Glutamatergic neuron (in vitro differentiated cells): ENCODE measurements around the gene BZW2. TPM values are rescaled to one million over a fixed set of nuclear protein-coding genes. Genes with fewer than 3 reads are reported as not detected.

Experiments
- DNase-seq: peaks from one replicate; pipeline ENCODE4 v3.0.0; 2022
- H3K27ac Mint-ChIP-seq: one replicate; pipeline ENCODE4 v1.8.0; 2020; ENCODE audit warnings: mild to moderate bottlenecking, mixed read lengths, inconsistent platforms; ENCODE audit not compliant: unreplicated experiment
- H3K27me3 Mint-ChIP-seq: one replicate; pipeline ENCODE4 v1.8.0; 2020; ENCODE audit warnings: mild to moderate bottlenecking, moderate library complexity, mixed read lengths, inconsistent platforms; ENCODE audit not compliant: unreplicated experiment
- H3K36me3 Mint-ChIP-seq: one replicate; pipeline ENCODE4 v1.8.0; 2020; ENCODE audit warnings: mild to moderate bottlenecking, mixed read lengths, inconsistent platforms; ENCODE audit not compliant: unreplicated experiment
- H3K4me1 Mint-ChIP-seq: one replicate; pipeline ENCODE4 v1.8.0; 2020; ENCODE audit warnings: mild to moderate bottlenecking, low read depth, mixed read lengths, inconsistent platforms; ENCODE audit not compliant: unreplicated experiment
- H3K4me3 Mint-ChIP-seq: one replicate; pipeline ENCODE4 v1.8.0; 2020; ENCODE audit warnings: mild to moderate bottlenecking, mixed read lengths, inconsistent platforms; ENCODE audit not compliant: unreplicated experiment
- H3K9me3 Mint-ChIP-seq: one replicate; pipeline ENCODE4 v1.8.0; 2020; ENCODE audit warnings: mild to moderate bottlenecking, moderate library complexity, mixed read lengths, inconsistent platforms; ENCODE audit not compliant: unreplicated experiment
- total RNA-seq: library from RNA; stranded (reverse); fragmentation: NEBNext Ultra II Directional; extraction: Animal tissue kit (Norgen Biotek cat#: 25700); gene quantifications from one replicate; pipeline ENCODE4 v1.2.1, GENCODE V29; 2021; ENCODE audit not compliant: unreplicated experiment
- TF ChIP-seq, protein P1 (sequence below): fragments of 200-600 bp; sonication (generic); IDR thresholded peaks from one replicate; pipeline ENCODE4 v1.5.0; 2021; ENCODE audit not compliant: partially characterized antibody, unreplicated experiment

The BZW2 gene
- total RNA-seq, 1 donor from 2014 or later: 86.7 TPM

DNA sequence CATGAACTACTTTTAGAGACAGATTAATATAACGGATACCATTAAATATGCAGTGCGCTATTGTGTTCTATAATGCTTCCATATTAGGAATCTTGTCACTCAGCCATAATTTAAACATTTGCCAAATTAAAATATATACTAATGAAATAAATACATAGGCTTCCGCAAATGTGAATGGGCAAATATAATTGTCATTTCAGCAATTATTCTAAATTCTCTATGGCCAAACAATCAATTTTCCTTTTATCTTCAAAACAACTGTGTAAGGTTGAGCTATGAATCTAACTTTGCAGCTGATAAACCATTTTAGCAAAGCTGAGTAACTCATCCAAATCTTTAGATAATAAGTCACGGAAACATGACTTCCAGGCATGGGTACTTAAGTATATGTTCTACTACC lies 86.8 kb downstream of the BZW2 start:
- Mint-ChIP-seq H3K4me1 (no peaks in the 10 kb centered on the region), H3K36me3 (no peaks in the 10 kb centered on the region), H3K9me3 (no peaks in the 10 kb centered on the region), H3K27me3 (no peaks in the 10 kb centered on the region), H3K27ac (no peak overlapping the region), H3K4me3 (no peak overlapping the region)
- TF ChIP-seq, protein P1, sequence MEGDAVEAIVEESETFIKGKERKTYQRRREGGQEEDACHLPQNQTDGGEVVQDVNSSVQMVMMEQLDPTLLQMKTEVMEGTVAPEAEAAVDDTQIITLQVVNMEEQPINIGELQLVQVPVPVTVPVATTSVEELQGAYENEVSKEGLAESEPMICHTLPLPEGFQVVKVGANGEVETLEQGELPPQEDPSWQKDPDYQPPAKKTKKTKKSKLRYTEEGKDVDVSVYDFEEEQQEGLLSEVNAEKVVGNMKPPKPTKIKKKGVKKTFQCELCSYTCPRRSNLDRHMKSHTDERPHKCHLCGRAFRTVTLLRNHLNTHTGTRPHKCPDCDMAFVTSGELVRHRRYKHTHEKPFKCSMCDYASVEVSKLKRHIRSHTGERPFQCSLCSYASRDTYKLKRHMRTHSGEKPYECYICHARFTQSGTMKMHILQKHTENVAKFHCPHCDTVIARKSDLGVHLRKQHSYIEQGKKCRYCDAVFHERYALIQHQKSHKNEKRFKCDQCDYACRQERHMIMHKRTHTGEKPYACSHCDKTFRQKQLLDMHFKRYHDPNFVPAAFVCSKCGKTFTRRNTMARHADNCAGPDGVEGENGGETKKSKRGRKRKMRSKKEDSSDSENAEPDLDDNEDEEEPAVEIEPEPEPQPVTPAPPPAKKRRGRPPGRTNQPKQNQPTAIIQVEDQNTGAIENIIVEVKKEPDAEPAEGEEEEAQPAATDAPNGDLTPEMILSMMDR: no peak
- DNase-seq: no peak

DNA sequence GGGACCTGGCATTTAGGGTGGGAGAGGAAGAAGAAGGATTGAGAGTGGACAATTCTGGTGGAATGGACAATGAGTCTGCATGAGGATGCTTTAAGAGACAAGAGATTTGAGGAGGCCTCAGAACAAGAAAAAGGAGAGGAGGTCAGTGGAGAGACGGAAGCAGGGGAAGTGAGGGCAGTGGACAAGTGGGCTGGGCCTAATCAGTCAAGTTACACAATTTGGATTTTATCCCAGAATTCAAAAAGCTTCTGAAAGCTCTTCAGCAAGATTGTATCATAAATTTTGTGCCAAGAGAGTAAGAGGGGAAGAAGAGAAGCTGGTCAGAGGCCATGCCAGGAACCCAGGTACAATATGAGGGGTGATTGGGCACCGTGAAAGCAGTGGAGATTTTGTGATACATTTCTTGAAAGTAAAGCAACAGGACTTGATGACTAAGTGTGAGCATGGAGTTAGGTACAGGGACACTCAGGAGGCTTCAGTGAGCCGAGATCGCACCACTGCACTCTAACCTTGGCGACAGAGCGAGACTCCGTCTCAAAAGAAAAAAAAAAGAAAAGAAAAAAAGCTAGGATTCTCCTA lies 88.3 kb downstream of the BZW2 start:
- H3K4me3 Mint-ChIP-seq: no peak overlapping the region
- no peaks in the 10 kb centered on the region for H3K27me3 Mint-ChIP-seq
- no peaks in the 10 kb centered on the region for H3K36me3 Mint-ChIP-seq
- no peaks in the 10 kb centered on the region for H3K4me1 Mint-ChIP-seq
- DNase-seq: no peak
- TF ChIP-seq, protein P1: no peak
- H3K9me3 Mint-ChIP-seq: no peaks in the 10 kb centered on the region
- no peak overlapping the region for H3K27ac Mint-ChIP-seq

DNA sequence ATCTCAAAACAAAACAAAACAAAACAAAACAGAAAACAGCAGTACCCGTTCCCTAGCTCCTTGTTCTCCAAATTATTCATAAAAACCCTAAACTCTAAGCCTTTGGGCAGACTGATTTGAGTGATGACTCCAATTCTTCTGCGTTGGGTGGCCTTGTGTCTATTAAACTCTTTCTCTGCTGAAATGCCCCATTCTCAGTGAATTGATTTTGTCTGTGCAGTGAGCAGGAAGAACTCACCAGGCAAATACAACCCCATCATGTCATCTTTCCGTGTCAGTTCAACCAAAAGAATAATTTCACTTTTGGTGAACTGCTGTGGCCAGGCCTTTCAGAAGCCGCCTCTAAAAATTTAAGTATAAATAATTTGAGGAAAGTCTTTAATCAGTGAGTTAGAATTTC lies 89.0 kb downstream of the BZW2 start:
- no peak for DNase-seq
- Mint-ChIP-seq H3K27ac (no peak overlapping the region), H3K9me3 (no peaks in the 10 kb centered on the region), H3K4me3 (no peak overlapping the region), H3K36me3 (no peaks in the 10 kb centered on the region), H3K27me3 (no peaks in the 10 kb centered on the region), H3K4me1 (no peaks in the 10 kb centered on the region)
- TF ChIP-seq, protein P1: no peak

DNA sequence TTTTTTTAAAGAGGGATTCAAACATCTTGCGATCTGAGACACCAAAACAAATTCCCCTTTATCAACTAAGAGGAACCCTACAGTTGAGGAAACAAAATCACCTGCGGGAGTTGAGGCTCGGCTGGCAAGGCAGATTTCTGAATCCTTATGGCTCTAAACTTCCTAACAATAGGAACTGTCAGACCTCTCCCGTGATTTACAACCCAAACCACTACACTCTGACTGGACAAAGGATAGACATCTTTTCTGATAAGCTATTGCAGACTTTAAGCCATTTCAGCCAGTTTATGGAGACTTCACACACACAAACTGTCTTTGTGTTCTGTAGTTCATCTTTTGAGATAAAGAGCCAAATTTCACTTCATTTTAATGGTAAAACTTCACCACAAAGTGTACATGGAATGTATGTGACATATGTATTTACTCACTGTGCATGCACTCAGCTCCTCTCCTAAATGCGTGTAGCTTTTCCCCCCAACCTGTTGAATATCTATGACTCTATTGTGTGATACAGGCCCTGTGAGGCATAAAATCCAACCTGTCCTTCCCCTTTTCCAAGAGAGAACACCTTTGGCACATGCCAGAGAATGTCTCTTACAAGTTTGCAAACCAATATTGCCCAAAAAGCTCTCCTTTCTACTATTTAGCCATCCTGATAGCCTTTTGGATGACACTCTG lies 92.2 kb downstream of the BZW2 start:
- no peaks in the 10 kb centered on the region for H3K36me3 Mint-ChIP-seq

More for the DNA sequence above, 92.2 kb downstream of the BZW2 start:
- no peaks in the 10 kb centered on the region for H3K9me3 Mint-ChIP-seq
- TF ChIP-seq, protein P1: no peak
- H3K4me1 Mint-ChIP-seq: no peaks in the 10 kb centered on the region
- H3K4me3 Mint-ChIP-seq: no peak overlapping the region
- DNase-seq: no peak
- no peak overlapping the region for H3K27ac Mint-ChIP-seq
- H3K27me3 Mint-ChIP-seq: no peaks in the 10 kb centered on the region
